ENCODE measurements around the gene PRAC1. TPM values are rescaled to one million over a fixed set of nuclear protein-coding genes. Genes with fewer than 3 reads are reported as not detected.

PRAC1 gene
- total RNA-seq, 3 donors from 2014 or later = not detected

DNA sequence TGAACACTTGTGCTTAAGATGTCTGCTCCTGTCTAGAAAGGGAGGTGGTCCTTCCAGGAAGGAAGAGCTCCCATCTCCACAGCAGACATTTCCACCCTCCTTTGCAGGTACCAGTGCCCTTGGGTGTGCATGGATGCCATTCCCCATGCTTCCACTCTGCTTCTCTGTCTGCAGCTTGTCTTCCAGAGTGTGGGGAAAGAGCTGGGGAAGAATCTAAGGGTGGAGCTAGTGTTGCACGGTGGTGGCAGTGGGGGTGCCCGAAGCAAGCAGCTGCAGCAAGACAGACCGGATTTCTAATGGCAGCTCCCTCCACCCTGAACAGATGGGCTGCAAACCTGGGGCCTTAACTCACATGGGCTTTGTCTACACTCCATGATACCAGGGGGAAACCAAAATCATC, 28.9 kb upstream of the PRAC1 start:
- Histone ChIP-seq H3K4me1 (no peaks in the 10 kb centered on the region), H3K9me3 (no peaks in the 10 kb centered on the region), H3K4me3 (no peak overlapping the region), H3K27ac (no peak overlapping the region), H3K27me3 (peaks cover 19 to 100% of the 10 kb centered on the region in 2 donors), H3K36me3 (no peaks in the 10 kb centered on the region)
- DNase-seq (ENCODE audit: low spot score in 2 of 2) = no peak
- no peak for TF ChIP-seq CTCF (IDR thresholded peaks at IDR 0.05)
- TF ChIP-seq POLR2AphosphoS5 (IDR thresholded peaks at IDR 0.05) = no peak
- TF ChIP-seq POLR2A (IDR thresholded peaks at IDR 0.05) = no peak
- intact Hi-C loops (cut with DNase I; ENCODE audit: low total_unique reads) = no loop called here

DNA sequence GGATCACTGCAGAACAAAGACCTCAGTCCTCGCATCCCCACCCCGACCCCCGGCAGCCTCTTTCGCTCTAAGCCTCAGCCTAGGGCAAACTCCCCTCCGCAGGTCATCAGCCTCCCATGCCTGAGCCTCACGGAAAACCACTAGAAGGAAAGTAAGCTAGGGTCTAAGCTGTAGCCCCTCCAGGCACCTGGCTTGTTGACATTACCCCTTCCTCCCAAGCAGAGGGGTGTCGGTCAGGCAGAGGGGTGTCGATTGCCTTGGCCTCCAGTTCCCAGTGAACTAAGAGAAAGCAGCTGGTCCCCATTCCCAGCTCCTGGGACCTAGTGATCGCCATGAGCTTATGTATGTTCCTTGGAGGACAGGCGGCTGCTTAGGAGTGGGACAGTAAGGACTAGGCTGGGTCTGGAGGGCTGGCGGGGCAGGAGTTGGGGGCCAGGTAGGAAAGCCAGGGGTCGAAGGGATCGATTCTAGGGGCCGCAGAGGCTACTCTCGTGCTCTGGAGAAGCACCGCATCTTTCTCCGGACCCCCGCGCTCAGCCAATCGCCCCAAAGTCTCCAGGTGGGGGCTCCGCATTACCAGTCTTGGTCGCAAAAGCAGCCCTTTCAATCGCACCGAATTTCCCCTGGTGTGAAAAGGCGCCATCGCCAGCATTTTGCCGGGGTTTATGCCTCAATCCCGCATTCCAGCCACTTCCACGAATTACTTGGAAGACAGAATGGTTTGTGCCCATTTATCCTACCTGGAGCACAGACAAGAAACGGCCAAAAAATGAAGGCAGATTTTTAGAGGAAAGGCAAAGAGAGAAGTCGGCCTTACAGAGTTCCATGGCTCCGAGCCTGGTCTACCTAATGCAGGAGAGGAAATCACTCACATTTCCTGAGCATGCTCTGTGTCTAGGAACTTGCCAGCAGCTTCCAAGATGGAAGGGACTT, 27.6 kb upstream of the PRAC1 start:
- no peak overlapping the region for H3K4me3 ChIP-seq
- intact Hi-C loops (cut with DNase I; ENCODE audit: low total_unique reads) = no loop called here
- no peaks in the 10 kb centered on the region for H3K4me1 ChIP-seq
- H3K27me3 ChIP-seq = peaks cover 19 to 100% of the 10 kb centered on the region in 2 donors
- no peaks in the 10 kb centered on the region for H3K36me3 ChIP-seq
- no peak for DNase-seq (ENCODE audit: low spot score in 2 of 2)
- H3K9me3 ChIP-seq = no peaks in the 10 kb centered on the region
- H3K27ac ChIP-seq = no peak overlapping the region
- TF ChIP-seq CTCF (IDR thresholded peaks at IDR 0.05) (no peak), POLR2A (IDR thresholded peaks at IDR 0.05) (no peak), POLR2AphosphoS5 (IDR thresholded peaks at IDR 0.05) (no peak)

DNA sequence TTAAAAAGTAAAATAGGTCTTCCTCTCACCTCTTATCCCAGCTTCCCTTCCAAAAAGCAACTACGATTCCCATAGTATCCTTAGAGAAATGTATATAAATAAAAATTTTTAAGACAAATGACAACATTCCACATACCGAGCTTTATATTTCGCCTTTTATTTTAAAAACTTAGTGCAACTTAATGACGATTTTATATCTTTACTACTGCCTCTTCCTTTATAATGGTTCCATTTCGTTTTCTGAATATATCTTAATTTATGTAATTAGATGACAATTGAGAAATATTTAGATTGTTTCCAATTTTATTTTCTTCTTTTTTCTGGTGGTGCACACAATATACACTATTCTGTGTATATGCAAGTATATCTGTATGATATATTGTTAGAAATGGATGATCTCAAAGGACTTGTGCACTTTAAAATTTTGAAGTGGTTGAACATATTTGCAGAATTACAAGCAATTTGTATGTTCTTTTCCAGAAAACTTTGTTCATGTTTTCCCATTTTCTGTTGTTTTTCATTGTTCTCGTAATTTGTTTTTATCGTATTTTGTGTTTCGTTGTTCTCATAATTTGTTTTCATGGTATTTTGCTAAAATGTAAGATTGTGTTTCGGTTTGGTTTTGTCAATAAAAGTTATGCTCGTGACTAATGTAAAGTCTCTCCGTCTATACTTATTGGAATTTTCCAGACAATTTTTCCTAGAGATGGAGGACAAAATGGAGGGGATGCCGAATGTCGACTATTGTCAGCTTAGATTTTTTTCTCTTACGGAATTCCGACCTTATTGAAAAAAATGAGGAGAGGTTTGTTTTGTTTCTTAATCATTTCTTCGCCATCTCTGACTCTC, 26.6 kb upstream of the PRAC1 start:
- intact Hi-C loops (cut with DNase I; ENCODE audit: low total_unique reads) = no loop called here
- H3K27ac ChIP-seq = no peak overlapping the region
- peaks cover 14 to 100% of the 10 kb centered on the region in 2 donors for H3K27me3 ChIP-seq
- H3K36me3 ChIP-seq = no peaks in the 10 kb centered on the region
- no peaks in the 10 kb centered on the region for H3K9me3 ChIP-seq
- H3K4me3 ChIP-seq = no peak overlapping the region
- TF ChIP-seq POLR2A (IDR thresholded peaks at IDR 0.05) = no peak
- TF ChIP-seq CTCF (IDR thresholded peaks at IDR 0.05) = no peak
- TF ChIP-seq POLR2AphosphoS5 (IDR thresholded peaks at IDR 0.05) = no peak
- H3K4me1 ChIP-seq = no peaks in the 10 kb centered on the region
- no peak for DNase-seq (ENCODE audit: low spot score in 2 of 2)

DNA sequence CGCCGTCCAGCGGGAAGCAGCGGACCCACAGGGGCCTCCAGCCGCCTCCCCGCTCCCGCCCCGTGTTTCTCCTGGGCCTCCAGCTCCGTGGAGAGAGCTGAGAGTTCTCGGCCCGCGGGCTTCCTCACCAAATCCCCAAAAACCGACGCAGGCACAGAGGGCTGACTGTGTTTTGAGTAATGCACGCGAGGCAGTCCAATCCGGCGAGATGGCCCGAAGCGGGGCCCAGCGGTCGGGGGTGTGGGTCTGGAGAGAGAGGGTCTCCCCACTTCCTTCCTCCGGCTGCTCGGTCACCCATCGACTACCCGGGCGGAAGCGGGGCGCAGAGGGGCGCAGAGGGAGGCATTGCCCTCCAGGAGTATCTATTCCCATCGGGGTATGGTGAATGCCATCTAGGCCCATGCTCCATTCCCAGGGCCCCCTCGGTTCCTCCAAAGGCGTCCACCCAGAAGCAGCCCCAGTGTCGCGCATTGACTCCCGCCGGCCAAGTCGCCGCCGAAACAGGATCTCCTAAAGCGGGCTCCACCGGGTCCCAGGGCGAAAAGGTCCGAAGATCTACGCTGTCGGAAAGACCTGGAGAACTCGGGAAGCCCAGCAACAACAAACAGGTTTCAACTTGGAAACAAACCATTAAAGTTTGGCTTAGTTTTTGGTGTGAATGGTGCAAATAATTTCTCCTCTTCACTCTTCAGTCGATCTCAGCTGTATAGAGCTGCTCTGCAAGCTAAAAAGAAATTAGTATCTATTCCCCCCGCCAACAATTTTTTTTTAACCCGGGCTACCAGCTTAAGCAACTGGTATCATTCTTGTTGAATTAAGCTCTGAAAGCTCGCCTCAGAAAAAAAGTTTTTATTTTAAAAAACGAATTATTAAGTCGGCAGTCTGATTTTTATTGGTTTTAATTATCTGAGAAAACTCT, 25.4 kb upstream of the PRAC1 start:
- no peak for DNase-seq (ENCODE audit: low spot score in 2 of 2)
- no peak for TF ChIP-seq CTCF (IDR thresholded peaks at IDR 0.05)
- no peak for TF ChIP-seq POLR2AphosphoS5 (IDR thresholded peaks at IDR 0.05)
- no peak for TF ChIP-seq POLR2A (IDR thresholded peaks at IDR 0.05)
- Histone ChIP-seq H3K4me1 (no peaks in the 10 kb centered on the region), H3K36me3 (no peaks in the 10 kb centered on the region), H3K9me3 (no peaks in the 10 kb centered on the region), H3K27me3 (peaks cover 15 to 100% of the 10 kb centered on the region in 2 donors), H3K4me3 (no peak overlapping the region), H3K27ac (no peak overlapping the region)
- intact Hi-C loops (cut with DNase I; ENCODE audit: low total_unique reads) = no loop called here
